ENCODE results near the gene CCDC157. TPM values are rescaled to one million over a fixed set of nuclear protein-coding genes. Genes with fewer than 3 reads are reported as not detected.

The CCDC157 gene
- total RNA-seq, 2 donors from 2014 or later, result 0.65 to 0.84 TPM

DNA sequence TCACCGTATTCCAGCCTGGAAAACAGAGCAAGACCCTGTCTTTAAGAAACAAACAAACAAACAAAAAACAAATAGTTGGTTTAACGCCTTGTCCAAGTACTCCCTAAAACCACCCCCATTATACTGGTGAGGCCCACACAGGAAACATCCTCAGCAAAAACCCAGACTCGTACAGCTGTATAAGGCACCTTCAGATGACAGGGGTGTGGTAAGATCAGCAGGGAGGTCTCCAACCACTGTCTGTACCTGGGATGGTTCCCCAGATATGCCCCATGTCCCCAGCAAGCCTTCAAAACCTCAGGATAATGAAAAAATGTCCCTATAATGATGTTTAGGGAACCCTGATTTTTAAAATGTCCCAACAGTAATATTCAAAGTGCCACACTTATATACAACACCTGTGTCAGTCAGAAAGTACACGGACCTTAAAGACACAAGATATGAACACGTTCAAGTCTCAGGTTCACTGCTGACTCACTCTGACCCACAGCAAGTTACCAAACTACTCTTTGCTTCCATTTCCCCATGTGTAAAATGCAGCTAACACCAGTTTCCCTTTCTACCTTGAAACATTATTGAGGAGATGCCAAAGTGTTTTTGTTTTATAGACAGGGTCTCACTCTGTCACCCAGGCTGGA is 9.4 kb upstream of the CCDC157 start:
- ATAC-seq, result no peak
- no peak for DNase-seq
- intact Hi-C loops (cut with DNase I), result no loop called here

- ATAC-seq (no peak), DNase-seq (no peak)
- intact Hi-C loops (cut with DNase I), result no loop called here
These were observed 8.4 kb upstream of the CCDC157 start for GRCh38 chr22:30348404-30348803.

DNA sequence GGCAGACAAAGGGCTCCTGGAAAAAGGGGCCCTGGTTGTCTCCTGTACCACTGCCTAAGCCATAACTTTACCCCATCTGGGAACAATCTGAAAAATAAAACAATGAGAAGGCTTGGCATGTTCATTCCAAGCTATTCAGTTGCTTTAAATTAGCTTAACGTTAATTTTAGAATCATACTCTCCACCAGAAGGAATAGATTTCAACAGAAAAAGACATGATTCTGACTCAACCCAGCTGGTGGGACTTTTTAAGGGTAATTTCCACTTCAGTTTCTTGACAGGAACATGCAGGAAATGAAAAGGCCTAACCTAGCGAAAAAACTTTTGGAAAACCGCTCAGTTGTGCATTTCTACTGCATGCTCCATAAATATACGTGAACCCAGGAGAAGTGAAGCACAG is 8.0 kb upstream of the CCDC157 start:
- no peak for DNase-seq
- ATAC-seq, result no peak
- intact Hi-C loops (cut with DNase I), result no loop called here

DNA sequence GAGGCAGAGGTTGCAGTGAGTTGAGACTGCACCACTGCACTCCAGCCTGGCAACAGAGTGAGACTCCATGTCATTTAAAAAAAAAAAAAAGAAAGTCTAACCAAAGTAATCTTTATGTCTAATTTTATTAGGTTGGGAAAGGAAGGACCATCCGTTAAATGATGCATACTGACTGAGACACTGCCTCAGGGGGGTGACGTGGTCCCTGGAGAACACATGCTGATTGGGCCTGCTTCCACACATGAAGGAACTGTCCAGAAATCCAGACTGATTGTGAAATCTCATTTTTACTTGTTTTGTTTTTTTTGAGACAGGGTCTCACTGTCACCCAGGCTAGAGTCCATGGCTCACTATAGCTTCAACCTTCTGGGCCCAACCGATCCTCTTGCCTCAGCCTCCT is 5.6 kb upstream of the CCDC157 start:
- ATAC-seq, result no peak
- intact Hi-C loops (cut with DNase I), result no loop called here
- no peak for DNase-seq

GRCh38 chr22:30354644-30355043 is 2.2 kb upstream of the CCDC157 start:
- intact Hi-C loops (cut with DNase I), result no loop called here
- DNase-seq (no peak), ATAC-seq (no peak)

DNA sequence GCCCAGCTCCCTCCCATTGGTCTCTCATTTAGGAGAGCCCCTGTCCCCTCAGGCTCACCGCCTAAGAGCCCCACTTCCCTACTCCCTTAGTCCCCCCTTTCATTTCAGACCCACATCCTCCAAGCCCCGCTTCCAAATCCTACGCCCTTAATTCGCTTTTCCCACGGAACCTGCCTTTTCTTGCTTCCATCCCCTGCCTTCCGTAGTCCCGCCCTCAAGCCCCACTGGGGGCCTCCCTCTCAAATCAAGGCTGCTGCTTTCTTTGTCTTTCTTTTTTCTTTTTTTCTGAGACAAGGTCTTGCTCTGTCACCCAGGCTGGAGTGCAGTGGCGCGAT is 396 bp downstream of the CCDC157 start:
- DNase-seq (no peak), ATAC-seq (peak; percentile 0 to 10)
- intact Hi-C loops (cut with DNase I), result no loop called here

DNA sequence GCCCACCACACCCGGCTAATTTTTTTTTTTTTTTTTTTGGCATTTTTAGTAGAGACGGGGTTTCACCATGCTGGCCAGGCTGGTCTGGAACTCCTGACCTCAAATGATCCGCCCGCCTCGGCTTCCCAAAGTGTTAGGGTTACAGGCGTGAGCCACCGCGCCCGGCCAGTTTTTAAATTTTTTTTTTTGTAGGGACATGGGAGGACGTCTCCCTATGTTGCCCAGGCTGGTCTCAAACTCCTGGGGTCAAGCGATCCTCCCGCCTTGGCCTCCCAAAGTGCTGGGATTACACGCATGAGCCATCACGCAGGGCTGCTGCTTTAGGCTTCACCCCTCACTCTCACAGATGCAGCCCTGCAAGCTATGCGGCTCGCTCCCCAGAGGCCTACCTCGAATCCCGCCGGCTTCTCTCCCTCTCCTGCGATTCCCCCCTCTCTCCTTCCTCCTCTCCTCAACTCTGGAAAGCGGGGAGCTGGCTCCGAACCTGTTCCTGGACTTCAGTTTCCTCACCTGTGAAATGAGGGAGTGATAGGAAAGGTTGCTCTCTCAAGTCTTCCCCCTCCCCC is 926 bp downstream of the CCDC157 start:
- intact Hi-C loops (cut with DNase I), result no loop called here

GRCh38 chr22:30358541-30358940 is 1.7 kb downstream of the CCDC157 start:
- intact Hi-C loops (cut with DNase I), result no loop called here
- ATAC-seq (no peak), DNase-seq (no peak)

More for the DNA sequence above, 926 bp downstream of the CCDC157 start:
- DNase-seq (no peak), ATAC-seq (no peak)

GRCh38 chr22:30361916-30362650 is 5.3 kb downstream of the CCDC157 start:
- DNase-seq (no peak), ATAC-seq (no peak)
- intact Hi-C loops (cut with DNase I), result no loop called here

- no peak for DNase-seq
- intact Hi-C loops (cut with DNase I), result no loop called here
- no peak for ATAC-seq
These were observed 6.0 kb downstream of the CCDC157 start for GRCh38 chr22:30362651-30363281.

GRCh38 chr22:30365891-30366290 is 9.1 kb downstream of the CCDC157 start:
- DNase-seq (no peak), ATAC-seq (no peak)
- intact Hi-C loops (cut with DNase I), result no loop called here

GRCh38 chr22:30368420-30368819 is 11.6 kb downstream of the CCDC157 start:
- DNase-seq (no peak), ATAC-seq (no peak)
- intact Hi-C loops (cut with DNase I), result no loop called here

DNA sequence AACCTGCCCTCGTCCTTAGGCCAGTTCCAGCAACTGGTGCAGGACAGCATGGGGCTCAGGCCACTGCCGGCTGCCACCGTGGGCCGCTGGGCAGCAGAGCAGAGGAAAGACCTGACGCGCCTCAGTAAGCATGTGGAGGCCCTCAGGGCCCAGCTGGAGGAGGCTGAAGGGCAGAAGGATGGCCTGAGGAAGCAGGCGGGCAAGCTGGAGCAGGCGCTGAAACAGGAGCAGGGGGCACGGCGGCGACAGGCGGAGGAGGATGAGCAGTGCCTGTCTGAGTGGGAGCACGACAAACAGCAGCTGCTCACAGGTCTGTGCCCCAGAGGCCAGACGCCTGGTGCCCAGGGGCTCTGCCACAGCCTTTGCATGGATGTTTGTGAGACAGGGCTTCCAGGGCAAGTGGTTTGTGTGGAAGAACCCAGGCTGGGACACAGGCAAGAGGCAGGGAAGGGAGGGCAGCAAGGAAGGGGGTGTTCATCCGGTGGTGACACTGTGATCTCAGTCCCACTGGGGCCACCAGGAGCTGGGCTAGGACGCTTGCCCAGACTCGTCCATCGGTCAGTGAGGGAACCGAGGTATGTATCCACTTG is 13.9 kb downstream of the CCDC157 start:
- ATAC-seq (no peak), DNase-seq (no peak)
- intact Hi-C loops (cut with DNase I), result no loop called here

GRCh38 chr22:30371321-30371720 is 14.5 kb downstream of the CCDC157 start:
- intact Hi-C loops (cut with DNase I), result no loop called here
- ATAC-seq (no peak), DNase-seq (no peak)

- ATAC-seq (no peak), DNase-seq (no peak)
- intact Hi-C loops (cut with DNase I), result no loop called here
These were observed 15.2 kb downstream of the CCDC157 start for GRCh38 chr22:30371981-30372380.

DNA sequence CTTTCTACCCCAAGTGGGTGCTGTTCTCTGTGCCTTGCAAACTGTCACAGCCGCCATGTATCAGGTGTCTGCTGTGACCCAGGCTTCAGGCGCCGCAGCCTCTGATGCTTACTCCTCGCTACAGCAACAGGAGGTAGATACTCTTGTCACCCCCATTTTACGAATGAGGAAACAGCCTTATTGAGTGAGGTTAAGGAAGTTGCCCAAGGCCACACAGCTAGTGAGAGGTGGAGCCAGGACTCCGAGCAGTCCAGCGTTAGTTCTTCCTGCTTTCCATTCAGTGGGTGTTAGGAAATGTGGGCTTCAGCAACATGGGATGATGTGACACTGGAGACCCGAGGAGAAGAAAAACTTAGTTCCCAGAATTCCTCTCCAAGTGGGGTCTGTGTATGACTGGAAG is 16.1 kb downstream of the CCDC157 start:
- intact Hi-C loops (cut with DNase I), result no loop called here
- DNase-seq (no peak), ATAC-seq (no peak)

DNA sequence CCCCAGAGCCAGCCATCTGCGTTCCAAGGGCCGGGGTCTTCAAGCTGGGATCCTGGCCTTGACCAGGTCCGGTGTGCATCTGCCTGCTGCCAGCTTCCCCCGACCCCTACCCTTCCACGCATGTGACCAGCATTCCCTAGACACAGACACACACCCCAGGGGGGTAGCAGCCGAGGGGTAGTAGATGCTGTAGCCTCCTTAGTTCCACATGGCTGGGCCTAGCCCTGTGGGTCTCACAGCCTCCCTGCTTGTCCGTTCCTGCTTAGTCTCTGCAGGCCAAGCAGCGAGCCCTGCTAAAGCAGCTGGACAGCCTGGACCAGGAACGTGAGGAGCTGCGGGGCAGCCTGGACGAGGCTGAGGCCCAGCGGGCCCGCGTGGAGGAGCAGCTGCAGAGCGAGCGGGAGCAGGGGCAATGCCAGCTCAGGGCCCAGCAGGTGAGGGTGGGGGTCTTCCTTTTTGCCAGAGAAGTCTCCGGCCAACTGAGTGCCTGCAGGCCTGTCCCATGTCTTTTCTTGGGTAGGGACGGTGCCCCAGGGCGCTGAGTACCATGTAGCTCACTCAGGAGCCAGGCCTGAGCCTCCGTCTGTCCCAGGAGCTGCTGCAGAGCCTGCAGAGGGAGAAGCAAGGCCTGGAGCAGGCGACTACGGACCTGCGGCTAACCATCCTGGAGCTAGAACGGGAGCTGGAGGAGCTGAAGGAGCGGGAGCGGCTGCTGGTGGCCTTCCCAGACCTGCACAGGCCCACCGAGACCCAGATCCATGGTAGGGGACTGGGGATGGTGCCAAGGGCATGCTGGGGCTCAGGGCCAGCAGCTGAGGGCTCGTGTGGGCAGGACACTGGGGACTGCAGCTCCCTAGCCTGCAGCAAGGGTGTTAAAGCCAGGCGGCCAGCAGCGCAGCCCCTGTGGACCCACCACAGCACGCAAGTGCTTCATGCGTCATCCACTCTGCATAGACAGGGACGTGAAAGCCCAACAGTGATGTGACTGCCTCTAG is 16.8 kb downstream of the CCDC157 start:
- ATAC-seq, result no peak
- DNase-seq, result no peak
- intact Hi-C loops (cut with DNase I), result no loop called here

- intact Hi-C loops (cut with DNase I), result no loop called here
- DNase-seq (peak; percentile 48), ATAC-seq (peak in 1 of 2 donors; percentile 13)
These were observed 18.6 kb downstream of the CCDC157 start for GRCh38 chr22:30375312-30375849.

DNA sequence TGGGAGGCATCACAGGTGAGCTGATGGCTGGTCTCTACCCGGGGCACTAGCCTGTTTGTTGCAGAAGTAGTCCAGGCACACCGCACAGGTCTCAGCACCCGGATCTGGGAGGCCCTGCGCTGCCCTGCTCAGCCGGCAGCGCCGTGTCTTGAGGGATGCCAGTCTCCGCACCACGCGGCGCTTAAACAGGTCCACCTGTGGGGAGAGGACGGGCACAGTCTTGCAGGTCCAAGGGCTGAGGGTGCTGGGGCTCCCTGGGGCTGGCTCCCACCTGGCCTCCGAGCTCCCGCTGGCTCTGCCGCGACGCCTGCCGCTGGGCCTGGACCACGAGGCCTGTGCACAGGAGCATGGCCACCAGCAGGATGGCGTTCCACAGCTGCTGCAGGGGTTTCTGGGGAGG is 23.2 kb downstream of the CCDC157 start:
- DNase-seq (no peak), ATAC-seq (no peak)
- intact Hi-C loops (cut with DNase I), result loop anchor here in 1 of 2 donors (10.0 kb wide), 1 partner anchor 275 kb away; no protein-coding TSS in a partner anchor
